Measurements from ENCODE around the gene SMOC2.
"Not testable (repeated sequence)": the region's sequence is repeated elsewhere in the genome, so short reads cannot be mapped to it uniquely, and the experiment has no call there.

SMOC2 gene

DNA sequence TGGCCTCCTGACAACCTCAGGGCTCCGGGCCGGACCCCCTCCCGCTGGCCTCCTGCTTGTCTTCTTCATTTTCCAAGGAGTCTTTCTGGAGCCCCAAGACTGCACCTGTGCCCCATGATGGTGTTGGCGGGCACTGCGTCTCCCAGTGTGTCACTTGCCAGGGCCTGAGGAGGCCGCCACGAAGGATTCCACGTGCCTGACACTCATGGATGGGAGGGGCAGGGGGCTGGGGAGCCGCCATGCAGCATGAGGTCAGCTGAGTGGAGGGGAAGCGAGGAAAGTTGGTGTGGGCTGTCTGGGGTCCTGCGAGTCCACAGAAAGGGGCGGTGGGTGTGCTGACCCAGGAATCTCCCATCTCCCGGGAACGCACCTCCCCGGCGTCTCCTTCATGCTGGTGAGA is 165.7 kb downstream of the SMOC2 start:
- no peak for DNase-seq (ENCODE audit: low spot score)

DNA sequence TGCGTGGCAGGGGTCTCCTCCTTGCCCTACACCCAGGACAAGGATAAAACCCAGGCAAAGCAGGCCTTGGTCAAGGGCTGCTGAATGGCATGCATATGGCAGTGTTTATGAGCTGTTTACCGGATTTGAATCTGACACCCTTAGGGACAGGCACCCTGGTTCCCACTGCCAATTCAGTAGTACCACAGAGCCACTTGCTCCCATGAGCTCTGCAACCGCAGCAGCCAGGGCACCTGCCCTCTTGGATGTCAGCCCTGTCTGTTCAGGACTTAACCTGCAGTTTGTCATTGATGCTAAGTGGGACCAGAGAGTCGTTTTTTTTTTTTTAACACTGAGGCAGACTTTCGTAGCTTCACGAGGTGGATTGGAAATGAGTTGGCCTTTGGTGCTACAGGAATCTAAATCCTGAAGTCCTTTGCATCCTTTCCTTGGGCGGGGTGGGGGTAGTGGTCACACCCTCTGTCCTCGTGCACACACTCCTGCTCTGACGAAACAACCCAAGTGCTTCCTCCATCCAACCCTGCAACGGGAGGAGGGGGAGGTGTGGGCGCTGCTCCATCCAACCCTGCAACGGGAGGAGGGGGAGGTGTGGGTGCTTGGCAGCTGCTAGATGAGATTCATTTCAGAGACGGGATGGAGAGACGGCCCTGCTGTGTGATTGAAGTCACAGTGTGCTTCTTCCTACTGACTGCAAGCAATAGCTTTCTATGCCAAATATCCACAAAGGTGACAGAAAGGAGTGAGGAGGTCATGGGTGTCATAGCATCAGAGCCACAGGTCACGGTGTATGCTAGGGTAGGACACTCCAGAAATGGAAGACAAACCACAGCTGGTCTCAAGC is 166.5 kb downstream of the SMOC2 start:
- no peak for DNase-seq (ENCODE audit: low spot score)

GRCh38 chr6:168608113-168608400 is 167.1 kb downstream of the SMOC2 start:
- no peak for DNase-seq (ENCODE audit: low spot score)

- no peak for DNase-seq (ENCODE audit: low spot score)
Measured at GRCh38 chr6:168609026-168609685, 168.2 kb downstream of the SMOC2 start.

DNA sequence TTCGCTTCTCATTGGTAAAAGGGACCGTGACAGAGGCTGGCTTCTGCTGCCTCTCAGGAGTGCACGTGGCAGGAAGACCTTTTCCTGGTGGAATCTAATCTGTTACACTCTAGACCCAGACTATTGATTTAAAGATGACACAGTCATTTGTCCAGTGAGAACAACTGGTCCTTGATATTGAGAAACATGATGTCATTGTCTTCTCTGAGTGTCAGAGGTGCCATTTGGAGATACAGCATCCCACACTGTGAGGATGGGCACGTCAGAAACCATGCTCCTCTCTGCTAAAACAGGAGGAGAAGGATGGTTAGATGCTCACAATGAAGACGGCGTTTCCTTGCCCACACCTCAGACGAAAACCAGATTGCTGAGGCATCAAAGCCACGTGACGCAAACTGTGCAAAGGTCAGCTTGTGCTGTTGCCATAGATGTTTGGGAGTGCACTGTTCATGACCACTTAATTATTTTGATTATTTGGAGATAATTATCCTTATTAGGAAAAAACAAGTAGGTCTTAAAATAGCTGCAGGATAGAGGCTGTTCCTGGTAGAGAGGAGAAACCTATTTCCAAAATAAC is 169.0 kb downstream of the SMOC2 start:
- DNase-seq (ENCODE audit: low spot score): no peak

- not testable (repeated sequence) for DNase-seq (ENCODE audit: low spot score)
Measured at GRCh38 chr6:168610966-168611365, 170.0 kb downstream of the SMOC2 start.

DNA sequence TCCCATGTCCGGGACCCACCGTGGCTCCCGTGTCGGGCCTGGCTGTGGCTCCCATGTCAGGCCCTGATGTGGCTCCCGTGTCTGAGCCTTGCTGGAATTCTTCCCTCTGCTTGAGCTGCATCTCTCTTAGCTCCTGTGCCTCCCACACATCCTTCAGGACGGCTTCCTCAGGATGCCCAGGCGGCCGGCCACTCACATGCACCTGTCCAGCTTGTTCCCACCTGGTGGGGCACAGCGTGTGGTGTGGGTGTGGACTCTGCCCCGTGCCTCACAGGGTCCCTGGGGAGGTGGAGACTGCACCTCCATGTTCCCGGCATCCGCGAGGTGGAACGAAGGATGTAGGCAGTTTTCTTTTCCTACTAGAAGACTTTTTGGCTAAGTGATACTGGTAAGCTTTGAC is 170.7 kb downstream of the SMOC2 start:
- DNase-seq (ENCODE audit: low spot score): no peak

GRCh38 chr6:168612586-168612985 is 171.6 kb downstream of the SMOC2 start:
- no peak for DNase-seq (ENCODE audit: low spot score)

DNA sequence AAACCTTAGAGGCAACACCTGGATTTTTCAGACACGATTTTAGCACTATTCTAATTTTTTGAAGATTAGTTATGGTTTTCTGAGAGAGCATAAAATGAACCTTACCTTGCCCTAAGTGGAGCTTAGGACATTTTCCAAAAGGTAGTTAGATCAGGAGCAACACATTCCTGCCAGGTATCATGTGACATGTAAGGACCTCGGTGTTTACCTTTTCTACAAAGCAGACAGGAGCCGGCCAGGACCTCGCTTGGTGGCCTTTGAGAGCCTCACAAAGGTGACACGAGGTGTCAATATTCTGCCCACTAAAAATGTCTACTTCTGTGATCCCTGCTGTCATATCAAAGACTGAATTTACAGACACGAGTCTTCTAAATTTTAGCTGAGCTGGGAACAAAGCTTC is 174.9 kb downstream of the SMOC2 start:
- DNase-seq (ENCODE audit: low spot score): no peak

DNA sequence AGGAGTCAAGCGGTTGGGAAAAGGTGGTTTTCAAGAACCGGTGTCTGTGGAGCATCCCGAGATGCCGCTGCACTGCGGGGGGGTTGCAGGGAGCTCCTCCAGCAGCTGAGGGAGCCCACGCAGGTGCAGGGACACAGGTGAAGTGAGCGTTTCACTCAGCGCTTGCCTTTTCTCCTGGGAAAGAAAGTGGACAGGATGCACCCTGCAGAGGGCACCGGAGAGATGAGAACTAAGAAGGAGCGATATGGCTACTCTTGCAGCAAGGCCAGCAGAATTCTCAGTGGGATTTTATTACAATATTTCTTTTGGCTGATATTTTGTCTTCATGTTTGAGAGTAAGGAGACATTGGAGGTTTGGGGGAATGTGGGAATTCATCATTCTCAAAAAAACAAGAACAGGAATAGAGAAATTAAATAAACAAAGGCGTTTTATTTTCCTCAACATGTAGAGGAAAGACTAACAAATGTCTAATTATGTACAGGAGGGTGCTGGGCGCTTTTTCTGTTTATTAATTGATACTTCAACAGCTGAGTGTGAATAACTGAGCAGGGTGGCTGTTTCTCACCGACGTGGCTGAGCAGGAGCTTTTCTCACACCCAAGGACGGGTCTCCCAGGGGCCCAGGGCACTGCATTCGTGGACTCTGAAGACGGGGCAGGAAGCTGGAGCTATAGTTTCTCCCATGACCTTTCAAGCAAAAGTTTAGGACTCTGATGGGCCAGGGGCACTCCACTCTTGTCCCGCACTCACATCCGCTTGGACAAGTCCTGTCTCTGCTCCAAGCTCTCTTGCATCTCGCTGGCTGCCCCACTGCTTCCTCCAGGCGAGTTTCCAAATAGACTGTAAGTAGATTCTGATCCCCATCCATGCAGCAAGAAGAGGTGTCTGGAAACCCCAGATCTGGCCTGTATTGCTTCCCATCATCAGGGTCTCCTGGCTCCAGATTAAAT is 176.1 kb downstream of the SMOC2 start:
- no peak for DNase-seq (ENCODE audit: low spot score)

GRCh38 chr6:168618546-168619315 is 177.7 kb downstream of the SMOC2 start:
- DNase-seq (ENCODE audit: low spot score): no peak

DNA sequence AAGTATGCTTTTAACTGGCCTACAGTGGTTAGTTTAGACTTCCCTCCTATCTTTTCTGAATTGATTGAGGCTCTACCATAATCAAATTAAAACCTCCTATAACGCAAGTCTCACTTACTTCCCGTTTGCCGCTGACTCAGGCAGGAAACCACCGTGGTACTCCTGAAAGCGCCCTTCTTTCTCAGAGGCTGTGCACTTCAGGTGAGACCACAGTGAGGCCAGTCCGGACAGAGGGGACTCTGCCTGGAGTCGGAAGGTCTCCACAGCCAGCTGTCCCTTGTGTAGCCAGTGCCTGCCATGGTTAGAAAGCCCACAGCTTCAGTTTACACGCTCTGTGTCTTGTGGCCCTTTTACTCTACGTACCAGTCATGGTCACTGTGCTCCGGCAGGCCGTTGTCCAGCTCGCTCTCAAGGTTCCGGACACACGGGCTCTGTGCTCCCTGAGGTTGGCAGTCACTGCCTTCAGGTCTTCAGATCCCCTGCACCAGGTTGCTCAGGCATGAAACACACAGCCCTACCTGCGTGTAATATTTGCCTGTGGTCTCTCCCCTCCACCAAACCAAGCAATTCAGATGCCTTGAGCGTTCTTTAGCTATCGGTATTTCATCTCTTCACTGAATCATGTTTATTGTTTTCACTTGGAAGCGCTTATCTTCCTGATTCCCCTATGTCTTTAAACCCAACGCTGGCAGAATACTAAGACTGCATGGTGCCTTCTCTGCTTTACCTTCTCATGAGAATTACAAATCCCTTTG is 178.8 kb downstream of the SMOC2 start:
- DNase-seq (ENCODE audit: low spot score): no peak

DNA sequence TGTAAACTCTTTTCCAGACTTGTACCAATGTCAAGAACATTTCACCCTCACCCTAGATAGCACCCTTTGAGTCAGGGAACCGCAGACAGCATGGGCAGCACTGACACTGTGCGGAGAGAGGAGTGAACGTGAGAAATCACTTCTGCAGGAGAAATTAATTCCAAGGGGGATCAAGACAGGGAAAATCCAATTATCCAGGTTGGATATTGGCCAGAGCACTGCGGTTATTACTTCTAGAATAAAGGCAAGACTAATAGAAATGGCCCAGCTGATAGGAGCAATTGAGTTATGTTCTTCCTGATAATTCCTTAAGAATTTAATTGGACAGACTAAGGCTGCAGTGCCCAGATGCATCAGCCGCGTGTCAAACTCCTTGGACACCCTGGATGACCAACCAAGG is 179.6 kb downstream of the SMOC2 start:
- no peak for DNase-seq (ENCODE audit: low spot score)

DNA sequence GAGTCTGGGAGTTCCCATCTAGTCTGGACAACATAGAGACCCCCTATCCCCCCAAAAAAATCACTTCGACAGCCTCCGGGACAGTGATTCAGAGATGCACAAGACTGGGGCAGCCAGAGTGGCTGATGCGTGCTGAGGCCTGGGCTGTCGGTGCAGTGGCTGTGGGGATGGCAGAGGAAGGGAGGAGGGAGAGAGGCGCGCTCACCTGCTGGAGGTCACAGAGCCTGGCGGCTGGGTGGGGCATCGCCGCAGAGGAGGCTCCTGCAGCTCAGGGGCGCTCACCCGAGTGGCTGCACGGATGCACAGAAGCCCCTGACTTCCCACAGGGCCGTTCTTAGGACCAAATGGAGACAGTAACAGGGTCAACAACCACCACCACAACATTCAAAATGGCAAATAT is 182.8 kb downstream of the SMOC2 start:
- DNase-seq (ENCODE audit: low spot score): no peak

DNA sequence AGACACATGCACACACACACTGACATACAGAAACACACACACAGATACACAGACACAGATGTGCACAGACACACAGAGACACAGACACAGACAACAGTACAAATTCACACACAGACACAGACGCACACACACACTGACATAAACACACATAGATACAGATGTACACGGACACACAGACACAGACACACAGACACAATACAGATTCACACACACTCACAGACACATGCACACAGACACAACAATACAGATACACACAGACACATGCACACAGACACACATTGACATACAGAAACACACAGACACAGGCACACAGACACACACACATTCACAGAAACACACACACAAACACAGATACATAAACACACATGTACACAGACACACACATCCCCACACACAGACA is 183.6 kb downstream of the SMOC2 start:
- no peak for DNase-seq (ENCODE audit: low spot score)

DNA sequence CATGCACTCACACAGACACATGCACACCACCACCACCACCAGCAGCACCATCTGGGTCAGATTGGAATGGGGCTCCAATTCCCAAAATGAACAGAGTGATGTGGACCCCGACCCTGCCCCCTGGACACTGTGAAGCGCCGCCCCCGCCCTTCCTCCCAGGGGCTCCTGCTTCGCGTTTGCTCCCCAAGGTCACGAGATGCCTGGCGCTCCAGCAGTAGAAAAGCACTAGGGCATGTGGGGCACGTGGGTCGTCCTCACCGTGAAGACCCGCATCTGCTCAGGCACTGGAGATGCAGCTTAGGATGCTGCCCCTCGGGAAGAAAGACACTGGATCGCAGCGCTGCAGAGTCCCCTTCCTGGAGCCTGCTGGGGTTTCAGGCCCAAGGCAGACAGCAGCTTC is 184.0 kb downstream of the SMOC2 start:
- no peak for DNase-seq (ENCODE audit: low spot score)

DNA sequence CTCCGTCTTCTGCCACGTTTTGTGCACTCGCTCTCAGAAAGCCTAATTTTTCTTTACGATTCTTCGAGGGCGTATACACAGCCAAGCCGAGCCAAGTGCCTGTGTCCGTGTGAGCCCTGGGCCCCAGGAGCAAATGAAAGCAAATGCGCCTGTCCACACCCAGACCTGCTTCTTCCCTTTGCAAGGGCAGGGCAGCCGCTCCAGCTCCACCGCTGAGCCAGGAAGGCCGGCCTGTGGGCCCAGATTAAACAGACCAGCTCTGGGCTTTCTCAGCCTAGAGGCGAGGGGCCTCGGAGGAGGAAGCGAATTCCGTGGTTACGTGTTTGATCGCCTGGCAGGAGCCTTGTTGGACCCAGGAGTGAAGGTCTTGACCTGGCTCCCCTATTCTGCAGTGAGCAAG is 184.6 kb downstream of the SMOC2 start:
- no peak for DNase-seq (ENCODE audit: low spot score)

GRCh38 chr6:168626046-168626602 is 185.1 kb downstream of the SMOC2 start:
- DNase-seq (ENCODE audit: low spot score): no peak

DNA sequence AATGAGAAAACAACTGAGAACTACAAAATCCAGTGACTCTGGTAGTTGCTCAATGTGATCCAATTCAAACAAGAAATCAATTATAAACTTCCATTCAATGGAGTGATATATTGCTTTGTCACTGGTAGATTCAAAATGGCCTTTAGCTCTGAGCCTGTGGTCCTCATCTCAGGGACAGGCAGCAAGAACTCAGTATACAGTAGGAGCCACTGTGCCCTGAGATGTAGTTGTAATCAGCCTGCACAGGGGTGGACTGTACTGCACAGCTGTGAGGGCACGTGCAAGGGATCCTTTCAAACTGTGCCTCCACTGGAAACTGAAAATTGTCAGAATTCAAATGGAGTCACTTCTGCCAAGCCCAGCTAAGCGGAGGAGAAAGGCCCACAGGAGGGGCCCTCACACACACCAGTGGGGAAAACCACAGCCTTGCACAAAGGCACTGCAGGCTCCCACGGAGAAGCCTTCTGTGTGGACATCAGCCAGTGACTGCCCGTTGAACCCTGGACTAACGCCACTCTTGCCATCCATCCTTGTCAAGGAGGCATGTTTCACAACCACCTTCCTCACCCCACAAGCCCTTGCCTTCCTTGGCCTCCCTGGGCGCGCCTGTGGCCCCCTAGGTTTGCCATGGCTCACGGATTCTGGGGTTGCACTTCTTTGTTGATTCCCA is 186.7 kb downstream of the SMOC2 start:
- DNase-seq (ENCODE audit: low spot score): no peak

DNA sequence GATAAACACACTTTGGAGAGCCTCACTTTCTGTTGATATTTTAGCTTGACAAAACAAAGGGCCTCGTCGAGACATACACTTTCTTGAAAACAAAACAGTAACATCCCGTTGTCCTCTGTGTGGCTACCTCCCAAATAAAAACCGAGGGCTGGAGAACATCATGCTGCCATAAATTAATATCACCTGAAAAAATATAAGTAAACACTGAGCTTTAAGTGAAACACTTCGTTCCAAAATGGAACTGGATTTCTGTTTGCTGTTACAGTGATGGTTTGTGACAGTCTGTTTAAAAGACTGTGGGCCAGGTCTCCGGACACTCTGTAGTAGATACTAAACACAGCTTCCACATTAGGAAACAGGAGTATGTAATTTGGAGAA is 187.2 kb downstream of the SMOC2 start:
- no peak for DNase-seq (ENCODE audit: low spot score)
